Tracheal epithelial cell (primary cell): ENCODE measurements around the gene LCK. TPM values are rescaled to one million over a fixed set of nuclear protein-coding genes. Genes with fewer than 3 reads are reported as not detected.

Source experiments
- total RNA-seq: library from RNA; depleted of rRNA; stranded (reverse); fragments of >200 nt; gene quantifications from 2 replicates; pipeline ENCODE4 v1.2.1, GENCODE V29; 2014

LCK gene
- total RNA-seq, result 0.24 TPM in 1 of 2 replicates, not detected in the other

DNA sequence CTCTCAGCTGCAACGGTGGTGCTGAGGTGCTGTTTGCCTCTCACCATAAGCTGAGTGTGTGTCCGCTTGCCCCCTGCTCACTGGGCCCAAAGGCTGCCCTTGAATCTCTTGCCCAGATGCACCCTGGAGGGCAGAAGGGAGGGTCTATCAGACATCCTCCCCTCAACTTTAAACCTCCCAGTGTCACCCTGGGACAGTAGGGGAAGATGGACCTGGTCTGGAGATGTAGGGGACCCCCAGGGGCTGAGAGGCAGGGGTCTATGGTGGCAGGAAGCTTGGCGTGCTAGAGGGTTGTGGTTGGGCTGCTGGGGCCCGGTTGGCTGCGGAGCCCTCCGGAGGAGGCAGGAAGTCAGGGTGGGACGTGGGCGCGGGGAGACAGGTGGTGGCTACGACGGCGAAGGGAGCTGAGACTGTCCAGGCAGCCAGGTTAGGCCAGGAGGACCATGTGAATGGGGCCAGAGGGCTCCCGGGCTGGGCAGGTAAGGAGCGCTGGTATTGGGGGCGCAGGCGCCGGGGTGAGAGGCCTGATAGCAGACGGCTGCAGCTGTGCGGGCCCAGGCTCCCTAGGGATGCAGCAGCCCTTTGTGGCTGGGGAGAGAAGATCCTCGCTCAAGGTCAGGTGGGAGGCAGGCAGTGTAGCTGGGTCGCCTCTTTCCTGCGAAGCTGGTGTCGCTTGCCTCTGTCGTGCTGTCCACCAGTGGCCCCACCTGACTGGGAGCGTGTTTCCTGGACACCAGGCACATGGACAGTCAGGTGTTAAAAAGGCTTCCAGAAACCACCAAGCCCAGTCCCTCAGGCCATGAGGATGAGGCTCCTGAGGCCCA lies at the start of gene LCK:
LCK (plus strand) TSS at position 373 of the 824 bp plus-strand sequence. CDS start 23,065 bp downstream, outside the sequence.

DNA sequence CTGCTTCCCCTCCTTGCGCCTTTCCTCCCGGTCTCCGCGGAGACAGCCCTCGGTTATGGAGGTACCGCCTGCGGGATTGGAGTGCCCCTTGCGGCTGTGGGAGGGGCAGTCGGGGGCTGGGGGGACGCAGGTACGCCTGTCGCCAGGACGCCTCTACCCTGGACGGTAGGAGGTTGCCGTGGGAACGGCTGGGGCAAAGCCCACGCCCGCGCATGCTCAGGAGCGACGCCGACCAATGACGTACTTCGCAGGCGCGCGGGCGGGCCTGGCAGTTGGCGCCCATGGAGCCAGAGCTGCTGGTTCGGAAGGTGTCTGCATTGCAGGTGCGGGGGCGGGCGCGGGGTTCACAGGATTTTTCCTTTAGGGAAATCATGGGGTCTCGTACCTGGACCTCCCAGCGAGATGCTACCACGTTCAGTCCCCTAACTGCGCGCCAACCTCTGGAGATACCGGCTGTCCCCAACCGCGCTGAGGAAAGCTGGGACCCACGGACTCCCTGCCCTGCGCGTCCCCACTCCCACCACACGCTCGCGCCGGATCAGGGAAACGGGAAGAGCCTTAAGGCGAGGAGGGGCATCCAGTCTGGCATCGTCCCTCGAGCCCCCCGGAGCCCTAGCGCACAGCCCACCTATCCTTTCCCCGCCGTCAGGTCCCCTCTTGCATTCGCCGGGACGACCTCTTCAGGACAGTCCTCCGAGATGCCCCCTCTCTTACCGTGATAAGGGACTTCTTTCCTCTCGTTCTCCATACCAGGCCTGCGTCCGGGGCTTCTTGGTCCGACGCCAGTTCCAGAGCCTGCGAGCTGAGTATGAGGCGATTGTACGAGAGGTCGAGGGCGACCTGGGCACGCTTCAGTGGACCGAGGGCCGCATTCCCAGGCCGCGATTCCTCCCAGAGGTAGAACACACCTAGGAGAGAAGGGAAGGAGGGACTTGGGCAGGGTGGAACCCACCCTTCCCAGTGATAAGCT lies 45.4 kb upstream of the LCK start, which contains the start of gene IQCC:
IQCC (plus strand) TSS at position 271 of the 970 bp plus-strand sequence; CDS start at position 282, 11 bp downstream.

DNA sequence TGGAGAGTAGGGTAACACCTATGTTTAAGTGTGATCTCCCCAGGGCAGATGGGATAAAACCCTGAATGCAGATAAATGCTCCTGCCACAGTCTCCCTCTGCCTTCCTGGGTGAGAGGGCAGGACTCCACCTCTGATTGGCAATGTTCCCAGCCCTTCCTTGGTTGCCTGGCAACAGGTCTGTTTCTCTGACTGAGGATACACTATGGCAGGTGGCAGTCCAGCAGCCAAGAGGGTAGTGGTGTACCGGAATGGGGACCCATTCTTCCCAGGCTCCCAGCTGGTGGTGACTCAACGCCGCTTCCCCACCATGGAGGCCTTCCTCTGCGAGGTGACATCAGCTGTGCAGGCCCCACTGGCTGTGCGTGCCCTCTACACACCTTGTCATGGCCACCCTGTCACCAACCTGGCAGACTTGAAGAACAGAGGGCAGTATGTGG lies 42.2 kb upstream of the LCK start, which contains the start of gene DCDC2B:
DCDC2B (plus strand) TSS at position 199 of the 438 bp plus-strand sequence; CDS start at position 204, 5 bp downstream.

DNA sequence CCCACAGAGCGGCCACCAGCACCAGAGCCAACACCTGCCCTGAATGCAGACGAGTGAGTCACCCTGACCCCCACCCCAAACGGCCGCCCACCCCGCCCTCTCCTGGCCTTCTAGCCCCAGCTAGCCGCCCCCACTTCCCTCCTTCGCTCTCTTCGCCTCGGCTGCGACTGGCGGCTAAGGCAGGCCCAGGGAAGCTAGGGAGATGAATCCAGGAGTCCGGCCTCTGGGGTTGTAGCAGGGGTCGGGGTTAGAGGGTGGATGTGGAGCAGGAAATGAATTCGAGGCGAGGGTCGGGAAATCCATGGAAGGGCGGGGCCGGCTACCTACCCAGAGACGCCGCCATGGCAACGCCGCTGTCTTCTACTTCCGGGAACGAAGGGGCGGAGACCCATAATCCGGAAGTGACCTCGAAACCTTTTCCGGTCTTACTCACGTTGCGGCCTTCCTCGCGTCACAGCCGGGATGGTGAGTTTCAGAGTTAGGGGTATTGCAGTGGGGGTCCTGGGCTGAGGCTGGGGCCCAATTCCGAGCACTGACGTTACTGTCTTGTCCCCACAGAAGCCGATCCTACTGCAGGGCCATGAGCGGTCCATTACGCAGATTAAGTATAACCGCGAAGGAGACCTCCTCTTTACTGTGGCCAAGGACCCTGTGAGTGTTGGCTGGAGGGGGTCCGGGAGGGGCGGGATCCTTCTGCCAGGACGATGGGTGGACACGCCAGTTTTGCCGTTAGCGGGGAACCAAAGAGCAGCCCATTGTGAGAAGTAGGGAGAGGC lies 28.9 kb upstream of the LCK start, which contains the start of the genes EIF3I and TMEM234:
EIF3I (plus strand) TSS at position 428 of the 776 bp plus-strand sequence; CDS start at position 463, 35 bp downstream.
TMEM234 (minus strand) TSS at position 374 of the 776 bp plus-strand sequence; CDS start at position 343, 31 bp downstream.

DNA sequence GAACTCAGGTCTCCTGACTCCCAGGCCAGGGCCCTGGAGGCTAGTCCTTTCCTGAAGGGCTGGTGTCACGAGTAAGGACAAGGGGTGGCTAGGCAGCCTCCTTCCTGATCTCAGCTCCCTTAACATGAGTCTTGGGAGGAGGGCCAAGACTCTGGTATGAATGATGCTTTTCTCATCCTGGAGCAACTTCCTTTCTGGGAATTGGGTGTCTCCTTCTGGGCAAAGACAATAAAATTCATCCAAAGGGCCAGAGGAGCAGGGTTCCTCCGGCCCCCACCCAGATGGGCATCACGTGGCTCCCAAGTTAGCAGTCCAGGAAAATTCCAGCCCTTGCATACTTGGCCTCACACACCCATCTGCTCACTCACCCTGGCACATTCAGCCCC lies 4.2 kb upstream of the LCK start, which contains the start of gene FAM167B:
FAM167B (plus strand) TSS at position 335 of the 386 bp plus-strand sequence. CDS start 200 bp downstream, outside the sequence.

DNA sequence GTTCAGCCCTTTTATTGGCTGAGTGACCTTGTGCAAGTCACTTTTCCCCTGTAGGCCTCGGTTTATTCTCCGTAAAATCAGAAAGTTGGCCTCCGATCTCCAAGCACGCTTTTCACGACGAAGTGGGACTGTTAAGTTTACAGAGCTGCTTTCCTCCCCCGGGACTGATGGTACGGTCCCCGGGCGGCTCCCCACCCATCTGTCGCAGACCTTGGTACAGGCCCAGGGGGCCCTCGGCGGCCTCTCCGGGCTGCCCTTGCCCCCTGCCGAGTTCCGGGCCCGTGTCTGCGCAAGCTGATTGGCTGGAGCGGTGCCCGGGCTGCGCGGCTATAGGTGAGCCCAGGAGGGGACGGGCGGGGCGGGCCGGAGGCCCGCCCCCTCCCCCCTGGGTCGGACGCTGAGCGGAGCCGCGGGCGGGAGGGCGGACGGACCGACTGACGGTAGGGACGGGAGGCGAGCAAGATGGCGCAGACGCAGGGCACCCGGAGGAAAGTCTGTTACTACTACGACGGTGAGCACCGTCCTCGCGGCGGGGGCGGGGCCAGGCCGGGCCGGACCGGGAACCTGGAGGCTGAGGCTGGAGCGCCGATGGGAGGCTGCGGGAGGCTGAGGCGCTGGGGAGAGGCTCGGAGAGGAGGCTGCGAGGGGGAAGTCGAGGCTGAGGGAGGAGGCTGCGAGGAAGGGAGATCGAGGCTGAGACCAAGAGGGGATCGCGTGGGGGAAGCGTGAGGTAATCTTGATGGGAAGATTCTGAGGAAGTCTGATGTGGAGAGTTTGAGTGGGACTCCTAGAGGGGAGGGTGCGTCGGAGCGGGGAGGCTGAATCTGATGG lies 40.9 kb downstream of the LCK start, which contains the start of gene HDAC1:
HDAC1 (plus strand) TSS at position 376 of the 831 bp plus-strand sequence; CDS start at position 463, 87 bp downstream.

Other genes starting within 250 kb of the LCK start
- 38.6 and 60.7 TPM in 2 replicates for gene KHDRBS1, start 237.4 kb upstream of the LCK start, total RNA-seq
- gene TMEM39B, start 178.3 kb upstream of the LCK start, total RNA-seq, result 2.1 and 4.3 TPM in 2 replicates
- 34.5 and 40.1 TPM in 2 replicates for gene KPNA6, start 143.2 kb upstream of the LCK start, total RNA-seq
- 38.4 and 41.7 TPM in 2 replicates for gene TXLNA, start 71.6 kb upstream of the LCK start, total RNA-seq
- 3.4 and 8.7 TPM in 2 replicates for gene CCDC28B, start 50.7 kb upstream of the LCK start, total RNA-seq
- gene IQCC, start 45.6 kb upstream of the LCK start, total RNA-seq, result 1.9 and 2.3 TPM in 2 replicates
- gene DCDC2B, start 42.2 kb upstream of the LCK start, total RNA-seq, result under 0.01 TPM in 1 of 2 replicates, not detected in the other
- 5.3 and 9.4 TPM in 2 replicates for gene TMEM234, start 28.9 kb upstream of the LCK start, total RNA-seq
- 401 and 468 TPM in 2 replicates for gene EIF3I, start 28.9 kb upstream of the LCK start, total RNA-seq
- gene FAM167B, start 4.0 kb upstream of the LCK start, total RNA-seq, result not detected in 2 replicates
- gene HDAC1, start 40.8 kb downstream of the LCK start, total RNA-seq, result 69.9 and 72.5 TPM in 2 replicates
- gene MARCKSL1, start 85.0 kb downstream of the LCK start, total RNA-seq, result 4.5 and 31.3 TPM in 2 replicates
- gene FAM229A, start 111.2 kb downstream of the LCK start, total RNA-seq, result 0.48 TPM in 1 of 2 replicates, not detected in the other
- not detected in 2 replicates for gene TSSK3, start 111.3 kb downstream of the LCK start, total RNA-seq
- gene BSDC1, start 143.2 kb downstream of the LCK start, total RNA-seq, result 42.0 and 46.7 TPM in 2 replicates
- gene ZBTB8B, start 213.8 kb downstream of the LCK start, total RNA-seq, result not detected in 2 replicates